Measurements from ENCODE around the gene CHST2. TPM values are rescaled to one million over a fixed set of nuclear protein-coding genes. Genes with fewer than 3 reads are reported as not detected.

Gene CHST2
- total RNA-seq, 1 donor from 2014 or later: 16.6 TPM

- Histone ChIP-seq H3K36me3 (no peaks in the 10 kb centered on the region), H3K27ac (no peak overlapping the region), H3K27me3 (no peaks in the 10 kb centered on the region), H3K4me3 (no peak overlapping the region), H3K4me1 (no peaks in the 10 kb centered on the region), H3K9me3 (no peaks in the 10 kb centered on the region)
- TF ChIP-seq CTCF (IDR thresholded peaks at IDR 0.05): no peak
- no peak for DNase-seq (ENCODE audit: low spot score in 2 of 2)
- intact Hi-C loops (cut with DNase I): no loop called here
These were observed 34.5 kb upstream of the CHST2 start for GRCh38 chr3:143084856-143085731.

DNA sequence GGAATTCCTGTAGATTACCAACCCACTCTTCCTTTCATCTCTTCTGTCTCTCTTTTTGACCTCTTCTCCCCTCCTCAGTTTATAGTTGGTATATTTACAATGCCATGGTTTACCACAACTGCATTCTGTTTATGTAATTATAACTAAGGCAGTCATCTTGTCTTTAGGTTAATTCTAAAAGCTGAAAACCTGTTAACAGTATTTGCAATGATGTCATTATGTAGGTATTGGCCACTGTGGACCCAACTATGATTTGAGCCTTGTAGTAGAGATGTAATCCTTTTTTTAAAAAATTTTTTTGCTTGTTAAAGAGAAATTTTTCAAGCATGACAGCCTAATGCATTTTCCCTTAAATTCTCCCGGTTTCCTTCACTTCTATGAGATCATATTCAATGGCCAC, 30.7 kb upstream of the CHST2 start:
- H3K27ac ChIP-seq: no peak overlapping the region
- H3K4me1 ChIP-seq: no peaks in the 10 kb centered on the region
- H3K4me3 ChIP-seq: no peak overlapping the region
- DNase-seq (ENCODE audit: low spot score in 2 of 2): no peak
- no peaks in the 10 kb centered on the region for H3K27me3 ChIP-seq
- TF ChIP-seq CTCF (IDR thresholded peaks at IDR 0.05): no peak
- H3K36me3 ChIP-seq: no peaks in the 10 kb centered on the region
- intact Hi-C loops (cut with DNase I): no loop called here
- no peaks in the 10 kb centered on the region for H3K9me3 ChIP-seq

GRCh38 chr3:143089965-143090364, 29.6 kb upstream of the CHST2 start:
- intact Hi-C loops (cut with DNase I): no loop called here
- H3K4me1 ChIP-seq: no peaks in the 10 kb centered on the region
- H3K27ac ChIP-seq: no peak overlapping the region
- no peak for TF ChIP-seq CTCF (IDR thresholded peaks at IDR 0.05)
- H3K27me3 ChIP-seq: no peaks in the 10 kb centered on the region
- no peaks in the 10 kb centered on the region for H3K36me3 ChIP-seq
- H3K9me3 ChIP-seq: no peaks in the 10 kb centered on the region
- no peak overlapping the region for H3K4me3 ChIP-seq
- no peak for DNase-seq (ENCODE audit: low spot score in 2 of 2)

DNA sequence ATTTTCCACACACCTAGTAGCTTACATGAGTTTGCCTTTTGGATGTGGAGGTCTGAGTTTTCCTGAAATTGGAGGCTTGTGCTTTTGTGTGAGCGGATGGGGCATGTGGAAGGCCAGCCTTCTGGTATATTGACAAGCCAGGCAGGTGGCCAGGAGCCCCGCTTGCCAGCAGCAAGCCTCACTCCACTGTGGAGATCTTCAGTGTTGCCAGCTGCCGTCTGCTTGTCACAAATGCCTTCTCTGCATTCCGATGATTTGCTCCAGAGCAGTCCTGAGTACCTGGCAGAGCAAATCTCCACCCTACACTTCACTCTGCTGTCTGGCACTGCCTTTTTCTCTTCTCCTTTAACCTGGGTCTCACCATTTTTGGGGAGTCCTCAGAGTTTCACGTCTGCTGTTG, 29.1 kb upstream of the CHST2 start:
- no peak for DNase-seq (ENCODE audit: low spot score in 2 of 2)
- Histone ChIP-seq H3K4me3 (no peak overlapping the region), H3K9me3 (no peaks in the 10 kb centered on the region), H3K27me3 (no peaks in the 10 kb centered on the region), H3K27ac (no peak overlapping the region), H3K4me1 (no peaks in the 10 kb centered on the region), H3K36me3 (no peaks in the 10 kb centered on the region)
- intact Hi-C loops (cut with DNase I): no loop called here
- no peak for TF ChIP-seq CTCF (IDR thresholded peaks at IDR 0.05)

- intact Hi-C loops (cut with DNase I): no loop called here
- DNase-seq (ENCODE audit: low spot score in 2 of 2): no peak
These were observed 28.4 kb upstream of the CHST2 start for GRCh38 chr3:143090976-143091837.

More at GRCh38 chr3:143090976-143091837, 28.4 kb upstream of the CHST2 start:
- no peak for TF ChIP-seq CTCF (IDR thresholded peaks at IDR 0.05)
- Histone ChIP-seq H3K27me3 (no peaks in the 10 kb centered on the region), H3K4me3 (no peak overlapping the region), H3K36me3 (no peaks in the 10 kb centered on the region), H3K4me1 (no peaks in the 10 kb centered on the region), H3K27ac (no peak overlapping the region), H3K9me3 (no peaks in the 10 kb centered on the region)

All from ascending aorta (tissue), 2 donors.